Stimulated activated CD4-positive, alpha-beta T cell treated with anti-CD3 and anti-CD28 coated beads, Interleukin-12 subunit alpha, Interleukin-12 subunit beta, amount 100 ng/mL, for 48 hours (primary cell): ENCODE results near the gene TAC3.
"Not testable (repeated sequence)": the region's sequence is repeated elsewhere in the genome, so short reads cannot be mapped to it uniquely, and the experiment has no call there.

Experiments
- DNase-seq, 3 donors: peaks; one replicate each; pipeline ENCODE4 v3.0.0-alpha.2; 2020; ENCODE audit warnings: low read depth in 2 of 3, low spot score in 1 of 3

The TAC3 gene

GRCh38 chr12:56987011-56987410 is 29.3 kb downstream of the TAC3 start:
- no peak for DNase-seq

GRCh38 chr12:56985714-56986113 is 30.6 kb downstream of the TAC3 start:
- not testable (repeated sequence) for DNase-seq

GRCh38 chr12:56983386-56983785 is 32.9 kb downstream of the TAC3 start:
- no peak for DNase-seq

- DNase-seq: not testable (repeated sequence)
Observed at GRCh38 chr12:56982578-56983236, 33.6 kb downstream of the TAC3 start.

- no peak for DNase-seq
Observed at GRCh38 chr12:56980941-56981530, 35.3 kb downstream of the TAC3 start.

GRCh38 chr12:56980268-56980667 is 36.1 kb downstream of the TAC3 start:
- no peak for DNase-seq

- no peak for DNase-seq
Observed at GRCh38 chr12:56979628-56980027, 36.7 kb downstream of the TAC3 start.

GRCh38 chr12:56978397-56979138 is 37.8 kb downstream of the TAC3 start:
- no peak for DNase-seq

GRCh38 chr12:56977361-56977760 is 39.0 kb downstream of the TAC3 start:
- not testable (repeated sequence) for DNase-seq

GRCh38 chr12:56974224-56974623 is 42.1 kb downstream of the TAC3 start:
- not testable (repeated sequence) for DNase-seq

- not testable (repeated sequence) for DNase-seq
Observed at GRCh38 chr12:56968910-56969309, 47.4 kb downstream of the TAC3 start.

- DNase-seq: not testable (repeated sequence)
Observed at GRCh38 chr12:56965997-56966642, 50.2 kb downstream of the TAC3 start.

- DNase-seq: not testable (repeated sequence)
Observed at GRCh38 chr12:56965124-56965523, 51.2 kb downstream of the TAC3 start.

GRCh38 chr12:56963557-56963956 is 52.8 kb downstream of the TAC3 start:
- not testable (repeated sequence) for DNase-seq

- DNase-seq: not testable (repeated sequence)
Observed at GRCh38 chr12:56962247-56962646, 54.1 kb downstream of the TAC3 start.
